ENCODE results near the gene ACAP2.
A peak's percentile ranks its signal among the peaks of the same experiment; 100 is the strongest.

ACAP2 gene

DNA sequence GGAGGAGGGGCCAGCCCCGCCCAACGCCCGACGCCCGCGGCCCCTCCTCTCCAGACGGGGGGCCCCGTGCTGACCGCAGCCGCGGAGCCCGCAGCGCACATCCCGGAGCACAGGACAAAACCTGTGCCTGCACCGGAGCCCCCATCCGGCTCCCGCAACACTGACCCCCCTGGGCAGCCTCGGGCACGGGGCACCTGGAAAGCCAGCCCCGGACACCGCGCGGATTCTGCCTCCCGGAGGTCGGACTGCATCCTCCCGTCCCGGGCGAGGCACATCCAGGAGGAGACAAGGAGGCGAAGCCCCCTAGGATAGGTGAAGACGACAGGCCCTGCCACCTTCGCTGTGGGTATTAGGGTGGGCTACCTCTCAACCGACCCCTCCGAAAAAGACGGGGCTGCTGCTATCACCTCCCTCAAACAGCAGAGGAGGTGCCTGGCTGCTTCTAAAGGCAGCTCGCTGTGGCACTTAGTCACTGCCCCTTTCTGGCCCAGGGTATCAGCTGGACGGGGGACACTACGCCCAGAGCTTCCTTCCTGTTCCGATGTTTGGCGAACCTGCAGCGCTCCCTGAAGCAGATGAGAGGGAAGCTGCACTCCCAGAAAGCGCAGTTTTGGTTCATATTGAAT lies 182.4 kb downstream of the ACAP2 start:
- Histone ChIP-seq H3K27ac (ENCODE audit: low read depth, low read length) (no peak overlapping the region), H3K79me2 (ENCODE audit: control insufficient read depth, low read length) (peaks cover 56% of the 10 kb centered on the region), H3F3A (ENCODE audit: control insufficient read depth, insufficient read depth) (peaks cover 2% of the 10 kb centered on the region; the same call in 1 of the 2 replicates), H3K9me3 (ENCODE audit: control insufficient read depth, insufficient read depth, low read length) (no peaks in the 10 kb centered on the region), H3K4me1 (ENCODE audit: control insufficient read depth, low read length) (peaks cover 35% of the 10 kb centered on the region), H3K9me2 (replicated peaks; ENCODE audit: control insufficient read depth, low read length) (no peaks in the 10 kb centered on the region), H3K27me3 (ENCODE audit: control insufficient read depth, low read length) (no peaks in the 10 kb centered on the region), H4K20me1 (ENCODE audit: control insufficient read depth, insufficient read depth, low read depth, low read length) (0 out of 2 replicates have a peak, but pooled peaks cover 4% of the 10 kb centered on the region), H3K36me3 (ENCODE audit: control insufficient read depth, low read length) (peaks cover under 1% of the 10 kb centered on the region; the same call in 1 of the 2 replicates), H3K4me3 (ENCODE audit: low read length) (peak overlapping the region; percentile 79), H3K4me2 (ENCODE audit: low read length) (peak overlapping the region; percentile 96)
- no peak for TF ChIP-seq EZH2phosphoT487 (IDR thresholded peaks at IDR 0.05; ENCODE audit: borderline replicate concordance, low read length)
- TF ChIP-seq, protein P1, sequence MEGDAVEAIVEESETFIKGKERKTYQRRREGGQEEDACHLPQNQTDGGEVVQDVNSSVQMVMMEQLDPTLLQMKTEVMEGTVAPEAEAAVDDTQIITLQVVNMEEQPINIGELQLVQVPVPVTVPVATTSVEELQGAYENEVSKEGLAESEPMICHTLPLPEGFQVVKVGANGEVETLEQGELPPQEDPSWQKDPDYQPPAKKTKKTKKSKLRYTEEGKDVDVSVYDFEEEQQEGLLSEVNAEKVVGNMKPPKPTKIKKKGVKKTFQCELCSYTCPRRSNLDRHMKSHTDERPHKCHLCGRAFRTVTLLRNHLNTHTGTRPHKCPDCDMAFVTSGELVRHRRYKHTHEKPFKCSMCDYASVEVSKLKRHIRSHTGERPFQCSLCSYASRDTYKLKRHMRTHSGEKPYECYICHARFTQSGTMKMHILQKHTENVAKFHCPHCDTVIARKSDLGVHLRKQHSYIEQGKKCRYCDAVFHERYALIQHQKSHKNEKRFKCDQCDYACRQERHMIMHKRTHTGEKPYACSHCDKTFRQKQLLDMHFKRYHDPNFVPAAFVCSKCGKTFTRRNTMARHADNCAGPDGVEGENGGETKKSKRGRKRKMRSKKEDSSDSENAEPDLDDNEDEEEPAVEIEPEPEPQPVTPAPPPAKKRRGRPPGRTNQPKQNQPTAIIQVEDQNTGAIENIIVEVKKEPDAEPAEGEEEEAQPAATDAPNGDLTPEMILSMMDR (IDR thresholded peaks at IDR 0.05; ENCODE audit: low read depth, low read length, poor library complexity, severe bottlenecking), result no peak

DNA sequence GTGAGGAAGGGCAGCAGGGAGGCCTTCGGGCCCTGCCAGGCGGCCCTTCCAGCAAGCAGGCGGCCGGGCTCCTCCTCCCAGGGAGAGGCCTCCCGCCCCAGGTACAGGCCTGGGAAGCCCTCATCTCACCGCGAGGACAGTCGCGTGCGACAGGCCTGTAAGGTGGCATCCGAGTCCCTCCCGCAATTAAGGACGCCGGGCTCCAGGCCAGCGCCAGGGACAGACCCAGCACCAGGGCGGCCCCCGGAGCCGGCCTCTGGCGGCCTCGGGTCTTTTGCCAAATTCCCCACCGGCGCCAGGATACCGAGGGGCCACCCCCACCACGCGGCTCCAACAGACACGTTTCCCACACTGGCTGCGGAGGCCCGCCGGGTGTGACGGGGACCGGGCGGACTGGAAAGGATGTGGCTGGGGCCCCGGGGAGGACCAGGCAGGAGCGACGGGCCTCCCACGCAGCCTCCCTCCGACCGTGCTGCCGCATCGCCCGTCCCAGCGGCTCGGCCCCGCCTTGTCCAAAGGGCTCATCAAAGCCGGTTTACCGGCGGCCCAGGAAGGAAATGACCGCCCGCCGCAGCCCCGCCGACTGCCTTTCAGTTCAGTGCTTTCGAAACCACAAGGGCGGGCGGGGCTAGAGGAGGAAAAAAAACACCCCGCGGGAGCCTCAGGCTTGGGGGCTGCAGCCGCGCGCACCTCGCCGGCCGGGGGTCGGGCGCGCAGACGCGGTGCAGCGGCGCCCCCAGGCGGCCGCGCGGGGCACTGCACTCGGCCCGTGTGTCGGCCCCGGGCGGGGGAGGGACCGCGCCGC lies 183.1 kb downstream of the ACAP2 start:
- Histone ChIP-seq H3K27me3 (ENCODE audit: control insufficient read depth, low read length) (no peaks in the 10 kb centered on the region), H3K27ac (ENCODE audit: low read depth, low read length) (peak overlapping the region; percentile 55), H4K20me1 (ENCODE audit: control insufficient read depth, insufficient read depth, low read depth, low read length) (0 out of 2 replicates have a peak, but pooled peaks cover 4% of the 10 kb centered on the region), H3K4me3 (ENCODE audit: low read length) (peak overlapping the region; percentile 79), H3K79me2 (ENCODE audit: control insufficient read depth, low read length) (peaks cover 56% of the 10 kb centered on the region), H3K9me3 (ENCODE audit: control insufficient read depth, insufficient read depth, low read length) (no peaks in the 10 kb centered on the region), H3K4me1 (ENCODE audit: control insufficient read depth, low read length) (peaks cover 35% of the 10 kb centered on the region), H3F3A (ENCODE audit: control insufficient read depth, insufficient read depth) (peaks cover 2% of the 10 kb centered on the region; the same call in 1 of the 2 replicates), H3K4me2 (ENCODE audit: low read length) (peak overlapping the region; percentile 96), H3K36me3 (ENCODE audit: control insufficient read depth, low read length) (no peaks in the 10 kb centered on the region), H3K9me2 (replicated peaks; ENCODE audit: control insufficient read depth, low read length) (no peaks in the 10 kb centered on the region)
- TF ChIP-seq EZH2phosphoT487 (IDR thresholded peaks at IDR 0.05; ENCODE audit: borderline replicate concordance, low read length), result no peak
- TF ChIP-seq, protein P1 (IDR thresholded peaks at IDR 0.05; ENCODE audit: low read depth, low read length, poor library complexity, severe bottlenecking), result no peak

DNA sequence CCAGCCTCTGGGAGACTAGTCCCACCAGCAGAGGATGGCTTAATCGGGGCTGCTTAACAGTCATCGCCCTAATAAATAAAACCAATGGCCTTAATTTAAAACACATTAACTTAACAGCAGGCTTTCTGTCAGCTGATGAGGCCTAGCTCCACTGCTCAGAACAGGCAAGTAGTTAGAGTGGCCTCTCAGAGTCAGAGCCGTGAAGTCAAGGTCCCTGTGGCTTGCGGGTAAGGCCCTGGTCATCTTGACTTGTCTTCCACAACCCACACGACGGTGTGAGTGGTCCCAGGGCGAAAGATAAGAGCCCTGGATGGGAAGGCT lies 183.7 kb downstream of the ACAP2 start:
- Histone ChIP-seq H3K9me3 (ENCODE audit: control insufficient read depth, insufficient read depth, low read length) (no peaks in the 10 kb centered on the region), H3K4me2 (ENCODE audit: low read length) (peak overlapping the region; percentile 96), H3K9me2 (replicated peaks; ENCODE audit: control insufficient read depth, low read length) (no peaks in the 10 kb centered on the region), H3K4me3 (ENCODE audit: low read length) (peak overlapping the region; percentile 79), H3K4me1 (ENCODE audit: control insufficient read depth, low read length) (peaks cover 32% of the 10 kb centered on the region), H4K20me1 (ENCODE audit: control insufficient read depth, insufficient read depth, low read depth, low read length) (no peaks in the 10 kb centered on the region), H3K27me3 (ENCODE audit: control insufficient read depth, low read length) (no peaks in the 10 kb centered on the region), H3K36me3 (ENCODE audit: control insufficient read depth, low read length) (no peaks in the 10 kb centered on the region), H3K27ac (ENCODE audit: low read depth, low read length) (peak overlapping the region; percentile 55), H3K79me2 (ENCODE audit: control insufficient read depth, low read length) (peaks cover 54% of the 10 kb centered on the region), H3F3A (ENCODE audit: control insufficient read depth, insufficient read depth) (peaks cover 2% of the 10 kb centered on the region; the same call in 1 of the 2 replicates)
- TF ChIP-seq, protein P1 (IDR thresholded peaks at IDR 0.05; ENCODE audit: low read depth, low read length, poor library complexity, severe bottlenecking), result no peak
- no peak for TF ChIP-seq EZH2phosphoT487 (IDR thresholded peaks at IDR 0.05; ENCODE audit: borderline replicate concordance, low read length)
